Eye (tissue), 1 donor: Measurements from ENCODE around the gene GPR55.
A peak's percentile ranks its signal among the peaks of the same experiment; 100 is the strongest.

Source experiments
- DNase-seq: peaks from one replicate; pipeline ENCODE4 v3.0.0-alpha.2; 2015

Gene GPR55

GRCh38 chr2:230898713-230899091 lies 26.3 kb downstream of the GPR55 start:
- DNase-seq, result no peak

GRCh38 chr2:230898016-230898712 lies 26.9 kb downstream of the GPR55 start:
- no peak for DNase-seq

- no peak for DNase-seq
Observed at GRCh38 chr2:230896346-230897115, 28.5 kb downstream of the GPR55 start.

- DNase-seq, result no peak
Observed at GRCh38 chr2:230895536-230896345, 29.3 kb downstream of the GPR55 start.

- no peak for DNase-seq
Observed at GRCh38 chr2:230893841-230894781, 30.9 kb downstream of the GPR55 start.

GRCh38 chr2:230893338-230893737 lies 31.7 kb downstream of the GPR55 start:
- no peak for DNase-seq

- DNase-seq, result peak; percentile 35
Observed at GRCh38 chr2:230891509-230891908, 33.5 kb downstream of the GPR55 start.

- peak; percentile 27 for DNase-seq
Observed at GRCh38 chr2:230891064-230891463, 34.0 kb downstream of the GPR55 start.

- no peak for DNase-seq
Observed at GRCh38 chr2:230890646-230891045, 34.4 kb downstream of the GPR55 start.

GRCh38 chr2:230889911-230890601 lies 35.0 kb downstream of the GPR55 start:
- no peak for DNase-seq

- no peak for DNase-seq
Observed at GRCh38 chr2:230888824-230889400, 36.1 kb downstream of the GPR55 start.

GRCh38 chr2:230887342-230887741 lies 37.7 kb downstream of the GPR55 start:
- DNase-seq, result peak; percentile 58

- DNase-seq, result peak; percentile 51
Observed at GRCh38 chr2:230886671-230887071, 38.4 kb downstream of the GPR55 start.

- peak; percentile 56 for DNase-seq
Observed at GRCh38 chr2:230886206-230886605, 38.8 kb downstream of the GPR55 start.

GRCh38 chr2:230885463-230886130 lies 39.4 kb downstream of the GPR55 start:
- peak; percentile 94 for DNase-seq

GRCh38 chr2:230881840-230882239 lies 43.2 kb downstream of the GPR55 start:
- DNase-seq, result no peak

- no peak for DNase-seq
Observed at GRCh38 chr2:230879891-230880290, 45.2 kb downstream of the GPR55 start.

GRCh38 chr2:230879271-230879882 lies 45.7 kb downstream of the GPR55 start:
- no peak for DNase-seq

- no peak for DNase-seq
Observed at GRCh38 chr2:230878599-230879188, 46.3 kb downstream of the GPR55 start.
